DMS 273 (cell line): Measurements from ENCODE around the gene ARHGAP10.

Experiments
- DNase-seq: peaks from one replicate; lab custom pipeline; 2025; ENCODE audit not compliant: unreplicated experiment; lab: John Stamatoyannopoulos, UW

Gene ARHGAP10

DNA sequence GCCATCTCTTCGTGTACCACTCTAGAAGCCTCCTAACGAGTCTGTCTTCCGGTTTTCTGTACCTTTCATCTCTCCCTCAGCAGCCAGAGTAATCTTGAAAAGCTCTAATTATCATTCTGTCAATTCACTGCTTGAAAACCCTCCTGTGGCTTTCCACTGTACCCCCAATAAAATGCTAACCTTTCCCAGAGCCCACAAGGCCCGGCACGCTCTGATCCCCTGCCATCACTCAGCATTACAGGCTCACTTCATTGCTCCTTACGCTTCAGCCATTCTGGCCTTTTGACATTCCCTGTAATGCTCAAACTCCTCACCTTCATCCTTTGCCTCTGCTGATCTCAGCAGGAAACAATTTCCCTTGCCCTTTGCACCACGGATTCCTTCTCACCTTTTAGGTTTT is 112.9 kb downstream of the ARHGAP10 start:
- DNase-seq: no peak

DNA sequence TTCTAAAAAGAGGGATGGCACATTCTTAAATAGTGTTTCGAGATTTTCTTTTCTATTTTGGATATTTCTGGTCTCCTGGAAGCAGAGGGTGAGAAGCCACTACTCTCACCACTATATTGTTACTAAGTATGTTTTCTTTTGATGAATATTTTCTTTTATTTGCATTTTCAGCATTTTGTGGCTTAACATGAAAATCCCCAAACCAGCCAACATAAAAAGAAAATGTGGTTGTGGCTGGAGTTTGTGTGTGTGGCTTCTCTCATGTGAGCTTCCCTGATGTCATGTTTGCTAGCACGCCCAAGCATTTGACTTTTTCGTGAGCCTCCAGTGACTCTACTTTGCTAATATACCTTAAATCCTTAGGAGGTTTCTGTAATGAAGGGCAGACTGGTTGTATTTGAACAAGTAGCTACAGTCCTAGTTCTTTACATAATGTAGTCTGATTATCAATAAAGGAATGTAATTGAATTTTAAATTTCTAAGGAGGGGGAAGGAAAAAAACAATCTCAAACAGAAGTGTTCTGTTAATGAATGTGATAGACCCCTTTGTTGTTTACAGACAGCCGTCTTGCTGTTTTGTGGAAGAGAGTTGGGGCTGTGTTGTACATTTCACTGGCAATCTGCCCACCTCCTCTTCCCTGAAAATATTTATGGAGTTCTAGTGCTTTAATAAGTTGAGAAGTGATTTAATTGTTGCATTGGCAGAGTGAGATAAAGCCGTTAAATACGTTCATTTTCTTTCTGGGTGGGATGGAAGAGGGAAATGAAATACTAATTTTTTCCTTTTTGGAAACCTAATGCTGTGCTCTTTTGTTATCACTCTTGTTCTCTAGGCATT is 114.6 kb downstream of the ARHGAP10 start:
- DNase-seq: peak; percentile 54

DNA sequence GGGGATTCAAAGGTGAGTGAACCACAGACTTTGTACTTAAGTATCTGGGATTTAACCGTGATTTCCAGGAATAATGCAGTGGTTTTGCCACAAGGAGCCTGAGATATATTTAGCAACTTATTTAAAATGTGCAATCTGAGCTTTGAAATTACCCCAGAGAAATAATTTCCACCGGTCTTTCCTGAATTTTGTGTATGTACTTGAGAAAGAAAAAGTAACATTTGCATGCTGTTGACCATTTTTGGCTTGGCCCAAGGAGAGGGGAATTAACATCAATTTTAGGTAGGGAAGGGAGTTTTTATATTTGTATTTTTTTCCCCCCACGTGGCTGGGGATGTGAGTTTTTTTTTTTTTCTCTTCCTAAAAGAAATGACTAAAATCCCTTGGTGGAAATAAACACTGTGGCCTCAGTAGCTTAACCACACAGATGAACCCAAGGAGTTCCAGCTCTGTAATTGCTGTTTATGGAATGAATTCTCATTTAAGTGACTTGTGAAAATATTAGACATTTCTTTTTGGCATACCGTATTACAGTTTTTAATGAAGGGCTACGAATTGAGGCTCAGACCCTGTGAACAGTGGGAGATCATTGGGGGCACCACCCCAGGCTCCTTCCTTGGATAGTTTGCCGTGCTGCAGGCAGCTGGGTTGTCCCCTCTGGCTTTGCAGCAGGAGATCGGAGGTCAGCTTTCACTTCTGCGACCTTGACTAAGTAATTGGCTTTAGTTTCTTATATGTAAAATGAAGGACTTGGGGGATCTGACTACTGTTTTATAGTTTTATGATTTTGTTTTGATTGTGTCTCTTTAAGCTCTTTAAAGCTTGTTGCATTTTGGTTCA is 116.1 kb downstream of the ARHGAP10 start:
- DNase-seq: peak; percentile 33

DNA sequence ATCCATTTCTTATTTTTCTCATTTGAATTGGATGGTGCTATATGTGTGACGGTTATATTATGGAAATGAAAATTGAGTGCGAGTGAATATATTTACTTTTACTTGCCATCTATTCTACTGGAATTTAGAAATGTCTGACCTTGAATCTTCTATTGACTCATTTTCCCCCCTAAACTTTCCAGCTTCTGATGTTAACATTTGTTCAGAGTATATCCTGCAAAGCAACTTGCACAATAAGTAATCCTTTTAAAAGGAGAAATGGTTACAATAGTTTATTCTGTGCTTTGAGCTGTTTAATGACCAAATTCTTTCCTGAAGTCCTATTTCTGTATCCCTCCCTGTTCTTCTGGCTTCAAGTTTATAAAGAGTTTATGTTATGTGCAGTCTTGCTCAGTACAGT is 116.7 kb downstream of the ARHGAP10 start:
- DNase-seq: no peak

DNA sequence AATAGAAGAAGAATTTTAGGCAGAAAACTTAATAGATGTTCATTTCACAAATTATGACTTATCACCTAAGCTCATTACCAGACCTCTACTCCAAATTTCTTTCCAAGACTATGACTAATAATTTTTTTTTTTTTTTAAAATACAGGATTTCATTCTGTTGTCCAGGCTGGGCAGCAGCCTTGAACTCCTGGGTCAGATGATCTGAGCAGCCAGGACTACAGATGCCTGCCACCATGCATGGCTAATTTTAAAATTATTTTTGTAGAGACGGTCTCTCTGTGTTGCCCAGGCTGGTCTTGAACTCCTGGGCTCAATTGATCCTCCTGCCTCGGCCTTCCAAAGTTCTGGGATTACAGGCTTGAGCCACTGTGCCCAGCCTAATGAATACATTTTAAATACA is 119.2 kb downstream of the ARHGAP10 start:
- DNase-seq: no peak

DNA sequence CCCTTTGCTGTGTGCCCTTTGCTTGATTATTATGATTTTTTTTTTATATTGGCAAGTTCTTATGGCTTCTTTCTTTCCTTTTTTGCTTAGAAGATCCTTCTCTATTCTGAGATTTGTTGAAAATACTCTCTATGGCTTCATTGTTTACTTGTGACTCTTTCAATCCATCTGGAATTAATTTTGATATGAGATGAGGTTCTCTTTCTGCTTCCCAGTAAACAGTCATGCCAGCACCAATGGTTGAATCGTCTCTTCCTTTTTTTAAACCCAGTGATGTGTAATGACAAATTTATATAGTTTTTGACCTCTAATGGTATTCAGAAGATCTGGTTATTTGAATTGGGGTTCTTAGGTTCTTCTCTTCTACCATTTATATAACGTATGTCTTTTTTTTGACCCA is 121.8 kb downstream of the ARHGAP10 start:
- no peak for DNase-seq

DNA sequence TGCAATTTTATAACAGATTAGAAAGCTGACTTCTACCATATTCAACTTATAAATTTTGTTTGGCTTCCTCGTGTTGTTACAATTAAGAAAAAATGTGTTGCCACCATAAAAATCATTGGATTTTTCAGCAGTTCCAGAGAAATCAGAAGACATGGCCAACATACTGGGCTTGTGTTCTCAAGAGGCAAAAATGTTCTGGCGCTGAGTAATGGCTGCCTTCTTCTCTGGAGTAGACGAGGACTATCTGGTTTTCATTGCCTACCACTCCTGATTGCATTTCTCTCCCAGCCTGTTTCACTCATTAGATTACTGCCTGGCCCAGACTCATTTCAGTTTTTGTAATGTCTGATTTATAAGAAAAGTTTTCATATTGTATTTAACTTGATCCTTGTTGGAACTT is 122.3 kb downstream of the ARHGAP10 start:
- DNase-seq: no peak

DNA sequence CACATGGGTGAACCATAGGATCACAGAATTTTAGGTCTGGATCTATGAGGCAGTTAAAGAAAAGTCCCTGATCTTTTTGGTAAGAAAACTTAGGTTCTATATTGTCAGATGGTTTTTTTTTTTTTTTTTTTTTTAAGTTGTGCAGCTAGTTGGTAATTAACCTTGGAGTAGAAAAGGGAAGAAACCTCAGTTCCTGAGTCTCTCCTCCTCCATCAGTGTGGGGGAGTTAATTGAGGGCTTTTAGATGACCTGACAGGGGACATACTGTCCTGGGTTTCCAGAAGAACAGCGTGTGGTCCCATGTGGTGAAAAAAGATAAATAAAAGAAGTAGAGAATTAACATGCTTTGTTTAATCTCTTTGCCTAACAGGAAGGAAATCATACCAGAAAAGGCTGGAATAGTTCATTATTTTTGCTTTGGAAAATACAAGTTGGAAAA is 123.7 kb downstream of the ARHGAP10 start:
- no peak for DNase-seq

DNA sequence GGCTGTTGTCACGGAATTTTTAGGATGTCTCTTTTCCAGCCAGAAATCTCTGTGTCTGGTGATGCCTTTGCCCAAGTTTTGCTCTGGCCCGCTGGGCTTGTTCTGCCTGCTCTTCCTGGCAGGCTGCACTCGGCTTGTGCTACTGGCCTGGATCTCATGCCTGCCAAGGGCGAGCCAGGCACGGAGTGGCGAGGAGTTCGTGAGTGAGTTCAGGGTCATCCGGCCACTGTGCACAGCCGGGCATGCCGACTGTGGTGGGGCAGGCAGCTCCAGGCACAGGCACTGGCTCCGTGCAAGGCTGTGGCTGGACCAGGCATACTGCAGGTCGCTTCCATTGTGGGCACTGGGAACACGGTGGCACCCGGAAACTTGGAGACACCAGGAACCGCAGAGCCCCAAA is 129.1 kb downstream of the ARHGAP10 start:
- DNase-seq: no peak

DNA sequence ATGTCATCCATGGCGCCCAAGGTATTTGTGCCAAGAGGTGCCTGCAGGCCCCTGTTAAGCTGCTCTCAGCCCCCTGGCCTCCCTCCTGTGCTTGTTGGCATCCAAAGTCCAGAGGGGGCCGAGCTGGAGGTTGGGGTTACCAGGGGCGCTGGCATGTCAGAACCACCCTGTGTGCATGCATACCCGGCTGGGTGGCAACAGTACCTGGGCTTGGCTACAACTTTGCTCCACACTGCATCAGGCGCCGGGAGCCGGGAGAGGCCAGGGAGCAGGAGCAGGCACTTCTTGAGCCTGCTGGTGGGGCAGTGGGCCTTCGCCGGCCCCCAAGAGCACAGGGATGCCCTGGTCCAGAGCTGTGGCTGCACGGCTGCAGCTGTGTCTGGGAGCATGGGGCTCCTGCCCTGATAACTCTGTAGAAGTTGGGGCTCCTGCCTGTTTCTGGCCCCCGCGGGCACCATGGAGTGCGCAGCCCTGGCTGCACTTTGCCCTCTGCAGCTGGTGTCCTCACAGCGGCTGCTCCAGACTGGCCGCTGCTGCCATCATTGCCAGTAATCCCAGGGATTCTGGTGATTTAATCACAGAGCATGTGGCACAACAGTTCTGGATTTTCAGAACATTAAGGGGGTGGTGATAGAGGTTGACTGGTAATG is 130.3 kb downstream of the ARHGAP10 start:
- peak; percentile 32 for DNase-seq

DNA sequence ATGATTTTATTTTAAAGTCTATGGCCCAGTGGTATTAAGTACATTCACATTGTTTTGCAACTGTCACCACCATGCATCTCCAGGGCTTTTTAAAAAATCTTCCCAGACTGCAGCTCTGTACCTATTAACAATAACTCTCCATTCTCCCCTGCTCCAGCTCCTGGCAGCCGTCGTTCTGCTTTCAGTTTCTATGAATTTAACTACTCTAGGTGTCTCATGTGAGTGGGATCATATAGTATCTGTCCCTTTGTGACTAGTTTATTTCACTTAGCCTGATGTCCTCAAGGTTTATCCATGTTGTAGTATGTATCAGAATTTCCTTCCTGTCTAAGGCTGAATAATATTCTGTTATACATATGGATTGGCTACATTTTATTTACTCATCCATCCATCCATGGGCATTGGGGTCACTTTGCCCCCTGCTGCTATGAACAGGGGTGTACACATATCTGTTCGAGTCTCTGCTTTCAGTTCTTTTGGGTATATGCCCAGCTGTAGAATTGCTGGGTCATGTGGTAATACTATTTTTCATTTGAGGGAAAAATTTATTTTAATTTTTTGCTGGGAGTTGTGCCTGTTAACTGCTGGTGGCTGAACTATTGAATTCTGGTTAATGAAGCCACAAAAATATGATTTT is 131.3 kb downstream of the ARHGAP10 start:
- DNase-seq: no peak

DNA sequence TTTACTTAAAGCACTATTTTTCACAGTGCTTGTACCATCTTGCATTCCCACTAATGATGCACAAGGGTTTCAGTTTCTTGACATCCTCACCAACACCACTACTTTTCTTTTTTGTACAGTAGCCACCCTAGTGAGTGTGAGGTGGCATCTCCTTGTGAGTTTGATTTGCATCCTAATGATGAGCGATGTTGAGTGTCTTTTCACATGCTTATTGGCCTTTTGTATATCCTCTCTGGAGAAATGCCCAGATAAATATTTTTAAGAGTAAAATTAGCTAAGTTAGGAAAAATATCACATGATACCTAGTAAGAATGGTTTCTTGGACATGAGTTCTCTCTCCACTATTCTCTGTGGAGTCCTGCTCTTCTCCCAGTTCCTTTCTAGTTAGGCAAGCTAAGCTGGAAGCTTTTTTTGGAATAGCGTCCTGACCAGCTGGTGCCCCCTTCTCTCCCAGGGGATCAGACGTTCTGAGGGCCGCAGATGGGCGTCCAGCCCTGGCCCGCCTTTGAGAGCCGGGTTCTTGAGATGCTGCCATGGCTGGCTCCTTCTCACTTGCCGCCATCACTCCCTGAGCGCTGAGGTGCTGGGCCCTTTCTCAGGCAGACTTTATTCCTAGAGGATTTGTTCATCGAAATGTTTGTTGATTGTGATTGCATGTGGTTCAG is 132.1 kb downstream of the ARHGAP10 start:
- DNase-seq: no peak

DNA sequence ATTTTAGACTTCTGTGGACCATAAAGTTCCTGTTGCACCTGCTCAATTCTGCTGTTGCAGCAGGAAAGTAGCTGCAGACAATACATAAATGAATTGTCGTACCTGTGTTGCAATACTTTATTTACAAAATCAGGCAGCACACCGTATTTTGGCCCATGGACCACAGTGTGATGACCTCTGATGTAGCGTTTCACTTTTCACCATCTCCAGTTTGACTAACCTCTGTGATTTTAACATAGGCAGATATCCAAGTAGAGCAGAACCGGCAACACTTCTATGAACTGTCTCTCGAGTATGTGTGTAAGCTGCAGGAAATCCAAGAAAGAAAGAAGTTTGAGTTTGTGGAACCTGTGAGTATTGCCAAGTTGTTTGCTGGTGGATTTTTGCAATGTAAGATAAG is 132.7 kb downstream of the ARHGAP10 start:
- no peak for DNase-seq

DNA sequence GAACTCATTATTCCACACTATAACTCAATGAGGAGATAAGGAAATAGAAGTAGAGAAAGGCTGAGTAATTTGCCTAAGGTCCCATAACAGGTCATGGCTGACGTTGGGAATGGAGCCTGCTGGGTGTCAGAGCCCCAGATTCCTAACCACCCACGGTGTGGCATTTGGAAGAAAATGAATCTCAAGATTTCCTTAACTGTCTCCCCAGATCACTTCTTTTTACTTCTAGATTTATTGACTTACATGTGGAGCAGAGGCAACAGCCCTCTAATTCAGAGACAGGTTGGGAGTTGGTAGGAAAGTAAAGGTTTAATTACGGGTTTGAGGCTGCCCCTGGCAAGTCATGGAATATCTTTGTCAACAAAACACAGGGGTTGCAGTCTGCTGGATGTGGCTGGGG is 134.0 kb downstream of the ARHGAP10 start:
- no peak for DNase-seq

DNA sequence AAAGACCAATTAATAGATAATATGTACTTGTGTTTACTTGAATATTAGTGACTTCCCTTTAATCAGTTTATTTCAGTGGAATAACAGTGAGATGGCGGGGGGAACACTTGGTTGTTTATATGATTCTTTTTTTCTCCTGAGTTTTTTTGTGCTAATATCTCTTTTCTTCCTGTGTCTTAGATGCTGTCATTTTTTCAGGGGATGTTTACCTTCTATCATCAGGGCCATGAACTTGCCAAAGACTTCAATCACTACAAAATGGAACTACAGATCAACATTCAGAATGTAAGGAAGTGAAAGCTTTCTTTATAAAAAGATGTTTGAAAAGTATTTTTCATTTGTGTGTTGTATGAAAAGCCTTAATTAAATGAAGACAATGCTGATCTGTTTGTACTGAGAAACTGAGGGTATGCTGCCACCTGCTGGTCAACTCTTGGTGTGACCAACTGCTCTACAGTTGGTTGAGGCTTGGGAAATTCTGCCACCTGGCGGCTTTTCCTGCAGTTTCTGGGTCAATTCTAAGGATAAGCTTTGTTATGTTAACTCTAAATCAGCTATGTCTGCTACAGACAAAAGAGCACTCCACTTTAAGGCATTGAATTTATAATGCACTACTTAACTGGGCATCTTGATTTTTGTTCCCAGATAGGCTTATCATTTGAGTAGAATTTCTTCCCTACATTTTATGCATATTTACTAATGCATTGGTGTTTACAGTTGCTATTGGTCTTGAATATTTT is 134.8 kb downstream of the ARHGAP10 start:
- peak; percentile 90 for DNase-seq

DNA sequence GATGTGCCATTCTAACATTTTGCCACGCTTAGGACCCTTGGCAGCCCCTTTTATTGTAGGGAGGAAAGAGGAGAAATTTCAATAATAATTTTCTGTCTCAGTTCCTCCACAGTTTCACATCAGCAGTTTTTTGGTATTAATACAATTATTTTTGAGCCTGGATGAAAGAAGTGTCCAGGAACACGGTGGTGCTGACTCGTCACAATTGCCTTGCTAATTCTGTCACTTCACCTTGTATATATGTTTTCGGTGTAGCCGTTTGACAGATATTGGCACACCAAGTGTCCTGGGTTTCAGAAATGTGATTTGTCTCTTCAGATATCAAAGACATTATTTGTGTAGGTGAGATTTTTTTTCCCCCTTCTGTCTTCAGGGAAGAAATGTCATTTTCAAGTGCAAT is 142.2 kb downstream of the ARHGAP10 start:
- no peak for DNase-seq

DNA sequence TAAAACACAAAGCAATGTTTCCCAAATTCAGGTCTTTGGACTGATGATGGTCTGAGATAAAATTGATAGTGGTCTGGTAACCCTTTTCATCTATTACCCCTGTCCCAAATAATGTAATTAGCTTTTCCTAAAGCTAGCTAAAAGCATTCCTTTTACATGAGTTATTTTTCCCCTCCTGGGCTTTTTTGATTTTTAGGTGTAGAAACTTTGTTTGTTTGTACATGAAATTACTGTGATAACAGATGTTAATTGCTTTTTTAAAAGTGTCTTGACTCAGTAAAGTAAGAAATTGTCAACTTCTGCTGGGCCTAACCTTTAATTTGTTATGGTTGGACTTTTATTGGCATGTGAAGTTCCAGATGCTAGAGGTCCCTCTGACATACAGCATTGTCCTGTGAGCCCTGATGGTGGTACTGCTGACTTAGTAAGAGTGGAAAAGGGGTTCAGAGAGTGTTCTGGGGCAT is 145.5 kb downstream of the ARHGAP10 start:
- no peak for DNase-seq

DNA sequence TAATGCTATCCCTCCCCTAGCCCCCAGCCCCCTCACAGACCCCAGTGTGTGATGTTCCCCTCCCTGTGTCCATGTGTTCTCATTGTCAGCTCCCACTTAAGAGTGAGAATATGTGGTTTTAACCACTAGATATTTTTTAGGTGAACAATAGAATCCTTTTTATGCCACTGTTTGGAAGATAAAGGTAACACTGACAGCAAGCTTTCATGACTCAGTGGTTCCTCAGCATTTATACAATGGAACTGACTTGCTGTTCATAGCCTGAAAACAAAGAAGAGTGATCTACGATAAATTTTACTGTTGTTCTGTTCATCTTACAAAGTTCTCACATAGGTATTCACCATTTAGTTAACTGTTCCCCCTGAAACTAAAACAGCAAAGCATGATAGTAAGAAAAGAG is 147.8 kb downstream of the ARHGAP10 start:
- no peak for DNase-seq

DNA sequence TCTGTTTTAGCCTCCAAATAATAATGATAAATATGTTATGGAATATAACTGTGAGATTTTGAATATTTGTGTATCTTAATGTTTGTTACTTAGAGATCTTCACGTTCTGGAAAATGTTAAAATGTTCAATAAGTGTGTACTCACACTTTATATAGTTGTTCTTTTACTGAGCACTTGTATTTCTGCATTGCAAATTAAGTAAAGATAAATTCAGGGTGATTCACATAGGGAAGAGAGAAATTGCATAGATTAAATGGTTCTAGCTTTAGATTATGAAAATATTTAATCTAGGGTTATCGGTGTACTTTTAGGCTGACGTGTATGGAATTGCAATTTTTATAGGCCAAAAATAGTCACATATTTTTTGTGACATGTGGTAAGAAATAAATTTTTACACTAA is 148.6 kb downstream of the ARHGAP10 start:
- DNase-seq: no peak

DNA sequence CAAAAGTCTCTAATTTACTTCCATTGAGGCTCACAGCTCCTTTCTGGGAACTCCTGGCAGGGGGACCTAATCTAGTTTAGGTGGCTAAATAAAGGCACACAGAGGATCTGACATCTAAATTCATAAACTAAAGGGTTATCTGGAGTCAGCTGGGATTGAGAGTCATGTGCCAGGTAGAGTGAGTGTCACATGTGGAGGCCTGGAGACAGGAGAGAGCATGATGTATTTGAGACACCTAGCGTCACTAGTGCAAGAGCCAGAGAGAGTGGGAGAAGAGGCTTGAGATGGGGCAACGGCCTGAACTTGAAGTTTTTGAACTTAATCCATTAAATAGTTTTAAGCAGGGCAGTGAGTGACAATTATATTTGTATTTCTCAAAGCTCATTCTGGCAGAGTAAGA is 152.6 kb downstream of the ARHGAP10 start:
- DNase-seq: no peak
